LHCN-M2 (cell line): ENCODE measurements around the gene TNNC2. TPM values are rescaled to one million over a fixed set of nuclear protein-coding genes. Genes with fewer than 3 reads are reported as not detected.
A peak's percentile ranks its signal among the peaks of the same experiment; 100 is the strongest.

Source experiments
- DNase-seq: peaks from one replicate; pipeline ENCODE4 v3.0.0-alpha.2; 2012; ENCODE audit warnings: low read depth
- total RNA-seq: library from RNA; depleted of rRNA; stranded (reverse); fragments of >200 nt; gene quantifications from 2 replicates; pipeline ENCODE4 v1.2.3, GENCODE V29; 2014; rRNA removed

Gene TNNC2
- total RNA-seq, 1 experiment from 2014 or later: 0.34 TPM

DNA sequence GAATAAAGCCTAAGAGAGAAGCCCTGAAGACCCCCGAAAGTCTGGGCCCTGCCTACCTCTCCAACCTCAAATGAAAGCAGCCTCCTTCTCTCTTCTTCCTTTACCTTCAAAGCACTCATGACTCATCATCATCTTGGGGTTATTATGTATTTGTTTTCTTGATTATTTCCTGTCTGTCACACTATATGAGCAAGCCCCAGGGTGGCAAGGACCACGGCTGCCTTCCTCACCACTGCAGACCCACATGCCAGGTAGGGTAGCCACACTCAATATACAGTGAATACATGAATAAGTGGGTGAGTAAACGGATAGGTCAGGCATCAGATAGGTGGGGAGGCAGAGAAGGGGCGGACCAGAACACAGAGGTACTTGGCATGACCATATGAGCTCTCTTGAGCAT is 44.2 kb downstream of the TNNC2 start:
- DNase-seq: peak; percentile 27

GRCh38 chr20:45781391-45781931 is 45.7 kb downstream of the TNNC2 start:
- peak; percentile 96 for DNase-seq

DNA sequence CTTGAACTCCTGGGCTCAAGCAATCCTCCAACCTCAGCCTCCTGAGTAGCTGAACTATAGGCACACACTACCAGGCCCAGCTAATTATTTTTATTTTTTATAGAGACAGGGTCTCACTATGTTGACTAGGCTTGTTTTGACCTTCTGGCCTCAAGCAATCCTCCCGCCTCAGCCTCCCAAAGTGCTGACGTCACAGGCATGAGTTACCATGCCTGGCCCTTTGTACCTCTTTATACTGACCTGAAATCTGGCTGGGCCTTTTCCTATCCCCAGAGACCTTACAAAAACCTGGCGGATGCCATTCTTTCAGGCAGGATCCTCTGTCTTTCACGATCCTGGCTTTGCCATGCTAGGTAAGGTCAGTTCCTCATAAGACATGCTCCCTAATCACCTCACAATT is 47.0 kb downstream of the TNNC2 start:
- peak; percentile 20 for DNase-seq

- DNase-seq: peak; percentile 98
Measured at GRCh38 chr20:45779011-45779915, 47.8 kb downstream of the TNNC2 start.

DNA sequence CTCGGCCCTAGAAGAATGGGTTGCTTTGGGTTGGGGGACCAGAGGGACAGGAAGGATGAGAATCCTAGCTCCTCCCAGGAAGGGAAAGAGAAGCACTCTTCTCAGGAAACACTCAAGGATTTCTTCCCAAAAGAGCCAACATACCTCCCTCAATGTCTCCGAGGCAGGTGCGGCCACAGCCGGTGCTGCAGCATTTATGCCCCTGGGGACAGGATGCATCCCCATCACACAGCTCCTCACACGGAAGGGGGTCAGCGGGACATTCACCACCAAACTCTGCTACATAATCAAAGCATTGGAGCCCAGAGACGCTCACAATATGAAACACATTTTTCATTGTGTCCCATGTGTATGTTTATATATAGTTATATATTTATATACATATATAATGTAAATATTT is 50.2 kb downstream of the TNNC2 start:
- no peak for DNase-seq

DNA sequence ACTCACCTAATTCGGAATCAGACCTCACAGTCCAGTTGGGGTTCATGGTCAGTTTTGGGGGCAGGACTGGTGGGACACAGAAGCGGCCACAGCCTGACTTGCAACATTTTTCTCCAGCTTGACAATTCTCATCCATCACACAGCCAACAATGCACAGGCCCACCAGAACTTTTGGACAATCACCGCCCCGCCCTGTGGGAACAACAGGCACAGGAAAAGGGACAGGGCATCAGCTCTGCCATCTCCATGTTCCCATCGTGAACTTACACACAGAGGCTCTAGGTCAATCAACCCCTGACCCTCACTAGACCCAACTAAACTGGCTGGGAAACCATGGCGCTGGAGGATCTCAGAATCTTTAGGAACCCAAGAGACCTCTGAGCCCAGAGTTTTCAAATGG is 51.7 kb downstream of the TNNC2 start:
- DNase-seq: no peak

- no peak for DNase-seq
Measured at GRCh38 chr20:45774945-45775344, 52.2 kb downstream of the TNNC2 start.

Other genes with a start within 250 kb of the TNNC2 start
- gene WFDC8, start 248.0 kb downstream of the TNNC2 start, total RNA-seq: not detected in 2 replicates
- gene WFDC10A, start 197.6 kb downstream of the TNNC2 start, total RNA-seq: not detected in 2 replicates
- gene WFDC9, start 196.0 kb downstream of the TNNC2 start, total RNA-seq: not detected in 2 replicates
- 1.2 TPM in 1 of 2 replicates, not detected in the other for gene WFDC11, start 157.1 kb downstream of the TNNC2 start, total RNA-seq
- not detected in 2 replicates for gene WFDC13, start 125.3 kb downstream of the TNNC2 start, total RNA-seq
- gene WFDC10B, start 122.3 kb downstream of the TNNC2 start, total RNA-seq: 0.38 TPM in 1 of 2 replicates, not detected in the other
- not detected in 2 replicates for gene SPINT4, start 105.0 kb downstream of the TNNC2 start, total RNA-seq
- gene WFDC3, start 35.4 kb downstream of the TNNC2 start, total RNA-seq: 0.51 and 0.75 TPM in 2 replicates
- gene DNTTIP1, start 35.4 kb downstream of the TNNC2 start, total RNA-seq: 22.9 and 35.5 TPM in 2 replicates
- gene UBE2C, start 14.7 kb downstream of the TNNC2 start, total RNA-seq: 235 and 279 TPM in 2 replicates
- 75.8 and 80.3 TPM in 2 replicates for gene SNX21, start 6.5 kb upstream of the TNNC2 start, total RNA-seq
- gene ACOT8, start 30.1 kb upstream of the TNNC2 start, total RNA-seq: 39.1 and 46.6 TPM in 2 replicates
- gene ZSWIM3, start 30.3 kb upstream of the TNNC2 start, total RNA-seq: 3.3 and 4.6 TPM in 2 replicates
- 9.8 and 10.2 TPM in 2 replicates for gene ZSWIM1, start 53.9 kb upstream of the TNNC2 start, total RNA-seq
- gene SPATA25, start 60.3 kb upstream of the TNNC2 start, total RNA-seq: 0.69 and 4.1 TPM in 2 replicates
- 5.4 and 9.0 TPM in 2 replicates for gene NEURL2, start 63.9 kb upstream of the TNNC2 start, total RNA-seq
- 118 and 180 TPM in 2 replicates for gene CTSA, start 64.0 kb upstream of the TNNC2 start, total RNA-seq
- gene PLTP, start 84.8 kb upstream of the TNNC2 start, total RNA-seq: 7.2 and 10.3 TPM in 2 replicates
- gene PCIF1, start 107.4 kb upstream of the TNNC2 start, total RNA-seq: 10.2 and 13.6 TPM in 2 replicates
- gene ZNF335, start 144.9 kb upstream of the TNNC2 start, total RNA-seq: 15.3 and 15.9 TPM in 2 replicates
- not detected in 2 replicates for gene MMP9, start 181.6 kb upstream of the TNNC2 start, total RNA-seq
- gene SLC12A5, start 201.9 kb upstream of the TNNC2 start, total RNA-seq: under 0.01 TPM in 1 of 2 replicates, not detected in the other